ACC112 (cell line): ENCODE data around the gene RYK.
A peak's percentile ranks its signal among the peaks of the same experiment; 100 is the strongest.

Experiments used
- H2AFZ ChIP-seq: fragments of 200-600 bp; sonication (generic); one replicate; pipeline ENCODE4 v1.6.0; 2017; ENCODE audit warnings: antibody characterized with exemption, low read length; ENCODE audit not compliant: unreplicated experiment
- H3K27ac ChIP-seq: fragments of 200-600 bp; sonication (generic); 2 replicates; pipeline ENCODE4 v1.5.1; 2014; ENCODE audit warnings: low read depth, mild to moderate bottlenecking, antibody characterized with exemption, low read length, moderate library complexity
- H3K27me3 ChIP-seq: fragments of 200-600 bp; sonication (generic); 2 replicates; pipeline ENCODE4 v1.6.1; 2014; ENCODE audit warnings: mild to moderate bottlenecking, antibody characterized with exemption, low read length, moderate library complexity, mixed read lengths; ENCODE audit not compliant: insufficient read depth
- H3K36me3 ChIP-seq: fragments of 200-600 bp; sonication (generic); 2 replicates; pipeline ENCODE4 v1.6.1; 2016; ENCODE audit warnings: mild to moderate bottlenecking, antibody characterized with exemption, low read length, moderate library complexity, mixed read lengths; ENCODE audit not compliant: insufficient read depth
- H3K4me1 ChIP-seq: fragments of 200-600 bp; sonication (generic); one replicate; pipeline ENCODE4 v1.6.1; 2016; ENCODE audit warnings: low read length, mixed read lengths; ENCODE audit not compliant: insufficient read depth, unreplicated experiment, control insufficient read depth
- H3K4me3 ChIP-seq: fragments of 200-600 bp; sonication (generic); 2 replicates; pipeline ENCODE4 v1.5.1; 2014; ENCODE audit warnings: mild to moderate bottlenecking, low read depth, low read length
- H3K79me2 ChIP-seq: fragments of 200-600 bp; sonication (generic); one replicate; pipeline ENCODE4 v1.6.0; 2016; ENCODE audit warnings: low read length; ENCODE audit not compliant: control insufficient read depth, unreplicated experiment, insufficient read depth

The RYK gene

GRCh38 chr3:134253475-134254226 lies 3.0 kb upstream of the RYK start:
- Histone ChIP-seq H3K4me3 (no peak overlapping the region), H3K79me2 (peaks cover 20% of the 10 kb centered on the region), H3K4me1 (peaks cover 10% of the 10 kb centered on the region), H3K36me3 (no peaks in the 10 kb centered on the region), H3K27me3 (no peaks in the 10 kb centered on the region), H3K27ac (no peak overlapping the region), H2AFZ (no peak overlapping the region)

DNA sequence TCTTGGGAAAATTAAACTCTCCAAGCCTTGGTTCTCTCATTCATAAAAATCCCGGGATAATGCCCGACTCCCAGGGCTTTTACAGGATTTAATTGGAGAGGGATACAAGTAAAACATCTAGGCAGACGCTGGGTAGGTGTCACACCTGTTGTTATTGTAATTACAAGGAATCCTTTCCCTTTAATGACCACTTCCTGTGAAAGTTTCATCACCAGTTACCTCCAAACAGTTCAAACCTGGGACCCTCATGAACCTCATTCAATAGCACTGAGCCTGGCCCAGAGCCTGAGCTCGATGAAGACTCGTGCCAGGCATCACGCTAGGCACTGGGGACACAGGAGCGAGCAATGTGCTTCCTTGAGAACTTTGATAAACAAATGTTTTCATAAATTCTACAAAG lies 2.1 kb upstream of the RYK start:
- Histone ChIP-seq H3K79me2 (peaks cover 29% of the 10 kb centered on the region), H3K27me3 (no peaks in the 10 kb centered on the region), H3K4me3 (no peak overlapping the region), H3K36me3 (no peaks in the 10 kb centered on the region), H3K4me1 (peaks cover 15% of the 10 kb centered on the region), H2AFZ (no peak overlapping the region), H3K27ac (no peak overlapping the region)

DNA sequence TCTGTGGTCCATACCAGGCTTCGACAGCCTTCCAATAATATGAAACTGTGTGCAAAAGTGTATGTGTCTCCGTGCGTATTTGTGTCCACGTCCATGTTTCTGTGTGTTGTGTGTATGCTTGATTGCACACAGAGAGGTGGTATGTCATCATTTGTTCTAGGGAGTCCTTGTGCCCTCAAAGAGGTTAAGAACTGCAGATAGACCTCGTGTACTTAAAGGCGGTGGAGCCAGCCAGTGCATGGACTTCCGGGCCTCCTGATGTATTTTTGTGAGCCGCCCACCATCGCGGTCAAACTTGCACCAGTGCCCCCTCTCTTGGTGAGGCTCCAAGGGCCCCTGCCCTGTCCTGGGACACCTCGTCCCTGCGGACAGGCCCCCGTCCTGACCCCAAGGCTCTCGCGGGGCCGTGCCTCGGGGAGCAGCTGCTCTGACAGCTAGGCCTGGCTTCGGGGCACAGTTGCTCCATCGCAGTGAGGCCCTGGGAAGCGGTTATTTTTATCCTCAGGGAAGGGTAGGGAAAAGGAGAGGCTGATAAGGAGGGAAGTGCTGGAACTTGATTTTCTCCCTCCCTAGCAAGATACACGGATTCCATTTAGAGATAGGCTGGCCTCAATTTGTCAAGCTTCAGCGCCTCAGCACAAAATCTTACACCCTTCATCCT lies 1.2 kb upstream of the RYK start:
- Histone ChIP-seq H2AFZ (peak overlapping the region; percentile 59), H3K4me1 (peaks cover 15% of the 10 kb centered on the region), H3K27me3 (no peaks in the 10 kb centered on the region), H3K27ac (no peak overlapping the region), H3K79me2 (peaks cover 38% of the 10 kb centered on the region), H3K4me3 (peak overlapping the region; percentile 53; the same call in 1 of the 2 replicates), H3K36me3 (no peaks in the 10 kb centered on the region)

GRCh38 chr3:134249935-134250716 lies 533 bp downstream of the RYK start:
- peak overlapping the region; percentile 96 for H3K4me3 ChIP-seq
- H3K27ac ChIP-seq: peak overlapping the region; percentile 72
- peak overlapping the region; percentile 48 for H2AFZ ChIP-seq
- no peaks in the 10 kb centered on the region for H3K36me3 ChIP-seq
- no peaks in the 10 kb centered on the region for H3K27me3 ChIP-seq
- peaks cover 18% of the 10 kb centered on the region for H3K4me1 ChIP-seq
- H3K79me2 ChIP-seq: peaks cover 52% of the 10 kb centered on the region

DNA sequence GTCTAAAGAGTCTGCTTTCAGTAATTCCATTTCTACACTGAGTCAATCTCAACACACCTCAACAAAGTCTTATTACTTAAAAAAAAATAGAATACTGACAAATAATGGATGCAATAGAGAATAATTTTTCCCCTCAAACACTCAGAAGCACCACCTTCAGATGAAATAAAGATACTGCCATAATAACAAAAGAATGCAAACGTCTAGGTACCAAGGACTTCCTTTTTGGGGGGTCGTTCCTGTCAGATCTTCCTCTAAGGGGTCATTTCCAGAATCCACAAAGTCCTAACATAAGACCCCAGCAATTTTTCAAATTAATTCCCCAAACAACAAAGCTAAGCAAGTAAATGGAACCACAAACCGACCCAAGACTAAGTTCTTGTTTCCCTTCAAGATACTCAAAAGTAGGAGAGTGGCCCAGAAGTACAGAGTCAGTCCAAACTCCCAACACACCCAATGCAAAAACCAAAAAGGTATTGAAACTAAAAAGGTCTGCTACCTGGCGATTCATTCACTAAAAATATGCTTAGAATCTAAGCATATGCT lies 1.3 kb downstream of the RYK start:
- peak overlapping the region; percentile 96 for H3K4me3 ChIP-seq
- no peaks in the 10 kb centered on the region for H3K27me3 ChIP-seq
- no peaks in the 10 kb centered on the region for H3K36me3 ChIP-seq
- peak overlapping the region; percentile 31; the same call in 1 of the 2 replicates for H3K27ac ChIP-seq
- peaks cover 60% of the 10 kb centered on the region for H3K79me2 ChIP-seq
- H2AFZ ChIP-seq: peak overlapping the region; percentile 72
- H3K4me1 ChIP-seq: peaks cover 25% of the 10 kb centered on the region

DNA sequence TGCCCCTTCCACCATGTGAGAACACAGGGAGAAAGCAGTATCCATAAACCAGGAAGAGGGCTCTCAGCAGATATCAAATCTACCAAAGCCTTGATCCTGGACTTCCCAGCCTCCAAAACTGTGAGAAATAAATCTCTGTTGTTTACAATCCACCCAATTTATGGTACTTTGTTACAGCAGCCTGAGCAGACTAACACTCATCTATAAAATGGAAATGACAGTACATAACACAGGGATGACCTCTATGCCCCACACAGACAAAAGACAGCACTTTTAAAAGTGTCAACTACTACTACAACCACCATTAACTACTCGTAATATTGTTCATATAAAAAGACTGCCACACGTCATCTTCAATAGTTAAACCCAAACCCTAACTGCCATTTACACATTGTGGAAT lies 5.7 kb downstream of the RYK start:
- no peak overlapping the region for H3K4me3 ChIP-seq
- no peaks in the 10 kb centered on the region for H3K27me3 ChIP-seq
- H3K4me1 ChIP-seq: peaks cover 44% of the 10 kb centered on the region
- no peak overlapping the region for H3K27ac ChIP-seq
- H3K36me3 ChIP-seq: no peaks in the 10 kb centered on the region
- H2AFZ ChIP-seq: no peak overlapping the region
- H3K79me2 ChIP-seq: peaks cover 95% of the 10 kb centered on the region

GRCh38 chr3:134242649-134243617 lies 7.7 kb downstream of the RYK start:
- Histone ChIP-seq H3K4me1 (peaks cover 49% of the 10 kb centered on the region), H3K79me2 (peaks cover 94% of the 10 kb centered on the region)

GRCh38 chr3:134239538-134239937 lies 11.1 kb downstream of the RYK start:
- Histone ChIP-seq H3K4me1 (peaks cover 71% of the 10 kb centered on the region), H3K27me3 (no peaks in the 10 kb centered on the region), H2AFZ (no peak overlapping the region), H3K4me3 (no peak overlapping the region), H3K36me3 (no peaks in the 10 kb centered on the region), H3K79me2 (peaks cover 95% of the 10 kb centered on the region), H3K27ac (peak overlapping the region; percentile 22)

More at GRCh38 chr3:134242649-134243617, 7.7 kb downstream of the RYK start:
- peak overlapping the region; percentile 36; the same call in 1 of the 2 replicates for H3K4me3 ChIP-seq
- peak overlapping the region; percentile 36 for H3K27ac ChIP-seq
- no peaks in the 10 kb centered on the region for H3K27me3 ChIP-seq
- no peaks in the 10 kb centered on the region for H3K36me3 ChIP-seq
- H2AFZ ChIP-seq: no peak overlapping the region

DNA sequence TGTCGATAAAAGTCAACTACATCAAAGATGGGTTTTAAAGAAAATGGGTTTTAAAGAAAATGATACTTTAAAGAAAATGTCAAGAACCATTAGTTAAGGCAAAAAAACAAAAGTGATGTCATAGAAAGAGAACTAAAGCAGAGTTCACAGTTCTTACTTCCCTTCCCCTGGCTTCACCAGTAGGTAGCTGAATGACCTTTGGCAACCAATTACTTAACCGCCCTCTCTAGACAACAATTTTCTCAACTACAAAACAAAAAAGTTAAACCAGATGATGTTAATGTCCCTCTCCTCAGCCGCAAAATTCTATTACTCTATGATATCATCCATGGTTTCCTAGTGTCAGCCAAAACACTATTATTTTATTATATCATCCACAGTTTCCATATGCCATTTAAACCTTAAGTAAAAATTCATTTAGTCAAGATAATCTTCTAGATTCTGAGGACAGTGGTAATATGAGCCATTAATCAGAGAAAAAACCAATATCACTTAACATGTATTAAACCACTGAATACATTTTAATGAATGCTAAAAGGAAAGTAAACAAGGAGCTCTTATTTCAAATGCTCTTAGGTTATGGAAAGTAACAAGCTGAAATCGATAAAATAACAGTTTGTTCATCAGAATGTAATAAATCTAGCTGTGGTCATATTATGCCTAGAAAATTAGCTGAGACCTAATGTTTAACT lies 13.1 kb downstream of the RYK start:
- no peak overlapping the region for H2AFZ ChIP-seq
- H3K36me3 ChIP-seq: no peaks in the 10 kb centered on the region
- H3K4me1 ChIP-seq: peaks cover 60% of the 10 kb centered on the region
- H3K27me3 ChIP-seq: no peaks in the 10 kb centered on the region
- H3K27ac ChIP-seq: no peak overlapping the region
- H3K4me3 ChIP-seq: no peak overlapping the region
- peaks cover 93% of the 10 kb centered on the region for H3K79me2 ChIP-seq
